Ovary (tissue), 9 donors: ENCODE results near the gene LINGO4. TPM values are rescaled to one million over a fixed set of nuclear protein-coding genes. Genes with fewer than 3 reads are reported as not detected.

Experiments used
- DNase-seq, 5 donors: peaks; one replicate each; pipeline ENCODE4 v3.0.0-alpha.2; 2019 to 2020
- H3K27ac ChIP-seq, 2 donors: fragments of 200-600 bp; one replicate each; pipeline versions ENCODE4 v1.5.1 to v1.8.0; 2019 to 2022
- H3K27me3 ChIP-seq: fragments of 200-600 bp; one replicate; pipeline ENCODE4 v1.8.0; 2022
- H3K36me3 ChIP-seq: fragments of 200-600 bp; sonication (generic); one replicate; pipeline ENCODE4 v1.5.1; 2019
- H3K4me1 ChIP-seq: one replicate; pipeline ENCODE4 v1.8.1; 2013; ENCODE audit warnings: mild to moderate bottlenecking, moderate library complexity; ENCODE audit not compliant: insufficient read depth
- H3K4me3 ChIP-seq: fragments of 200-600 bp; sonication (generic); one replicate; pipeline ENCODE4 v1.5.1; 2017
- H3K9me3 ChIP-seq, 2 donors: fragments of 200-600 bp in 1 of 2; sonication (generic) in 1 of 2; one replicate each; pipeline versions ENCODE4 v1.5.1 to v1.8.1; 2013 to 2019; ENCODE audit warnings: mild to moderate bottlenecking in 1 of 2, moderate library complexity in 1 of 2
- EP300 ChIP-seq: sonication (generic); formaldehyde crosslinking; IDR thresholded peaks from one replicate; pipeline ENCODE4 v1.6.1; 2017; ENCODE audit warnings: antibody characterized with exemption
- POLR2A ChIP-seq: fragments of 450-650 bp; IDR thresholded peaks from one replicate; pipeline ENCODE4 v1.6.1; 2017; ENCODE audit warnings: antibody characterized with exemption, mild to moderate bottlenecking, moderate library complexity
- WGBS, 3 donors: extraction: QIAGEN DNeasy Blood & Tissue Kit in 1 of 3; methylation state at CpG; one replicate each; pipeline versions ENCODE4 v1.1.5 to v1.1.7; 2013 to 2017; 5-methylcytosine and 5-hydroxymethylcytosine counted together
- intact Hi-C, 4 donors: fragments of 100-400 bp; cut with DNase I; formaldehyde crosslinking; loops; one replicate each; pipeline versions ENCODE4 v1.11.0 to v1.15.1; 2022 to 2023
- polyA plus RNA-seq, 2 donors: library from polyadenylated mRNA; stranded (reverse); fragments of 200-250 nt in 1 of 2; fragments of 350-450 nt in 1 of 2; fragmentation: Illumina TruSeq in 1 of 2; extraction: RNeasy Lipid Tissue Mini Kit (QIAGEN cat#74804) in 1 of 2; gene quantifications; one replicate each; pipeline ENCODE4 v1.2.3, GENCODE V29; 2013 to 2014
- total RNA-seq, 7 donors: library from RNA; depleted of rRNA in 2 of 7; stranded (reverse); fragments of >200 nt in 2 of 7; fragmentation: NEBNext Ultra II Directional in 3 of 7; extraction: Animal tissue kit (Norgen Biotek cat#: 25700) in 3 of 7; gene quantifications; one replicate each; pipeline versions ENCODE4 v1.1.0 to v1.2.4, GENCODE V29; 2016 to 2023
- TF ChIP-seq, protein P1 (sequence below), 3 donors: fragments of 450-650 bp in 2 of 3; fragments of 200-600 bp in 1 of 3; IDR thresholded peaks; one replicate each; pipeline versions ENCODE4 v1.5.1 to v1.8.0; 2016 to 2022; ENCODE audit warnings: antibody characterized with exemption in 3 of 3, mild to moderate bottlenecking in 1 of 3
- donor health status: DM: no; HTN: no; CAD: no; lungs with moderate emphysema.
- donor health status: DM: no; HTN: no; CAD: no.
- donor health status: Bipolar disorder and iron deficiency.
- donor health status: DM: yes; HTN: yes; CAD: no.
- donor health status: DM: no; HTN: no; CAD: no.
- donor health status: DM: yes; HTN: yes; CAD: no.

The LINGO4 gene
- total and polyA plus RNA-seq, 9 donors, result 0.08 to 0.34 (median 0.10) TPM; not detected in 6

- Histone ChIP-seq H3K9me3 (no peaks in the 10 kb centered on the region), H3K36me3 (no peaks in the 10 kb centered on the region), H3K4me3 (no peak overlapping the region), H3K27me3 (no peaks in the 10 kb centered on the region), H3K4me1 (no peaks in the 10 kb centered on the region), H3K27ac (no peak overlapping the region)
- DNase-seq, result no peak
- 82 to 84% (median 83%) methylated on average over 7 of the region's 7 CpGs for WGBS, 3 donors
- no peak for TF ChIP-seq POLR2A
- TF ChIP-seq, protein P1, sequence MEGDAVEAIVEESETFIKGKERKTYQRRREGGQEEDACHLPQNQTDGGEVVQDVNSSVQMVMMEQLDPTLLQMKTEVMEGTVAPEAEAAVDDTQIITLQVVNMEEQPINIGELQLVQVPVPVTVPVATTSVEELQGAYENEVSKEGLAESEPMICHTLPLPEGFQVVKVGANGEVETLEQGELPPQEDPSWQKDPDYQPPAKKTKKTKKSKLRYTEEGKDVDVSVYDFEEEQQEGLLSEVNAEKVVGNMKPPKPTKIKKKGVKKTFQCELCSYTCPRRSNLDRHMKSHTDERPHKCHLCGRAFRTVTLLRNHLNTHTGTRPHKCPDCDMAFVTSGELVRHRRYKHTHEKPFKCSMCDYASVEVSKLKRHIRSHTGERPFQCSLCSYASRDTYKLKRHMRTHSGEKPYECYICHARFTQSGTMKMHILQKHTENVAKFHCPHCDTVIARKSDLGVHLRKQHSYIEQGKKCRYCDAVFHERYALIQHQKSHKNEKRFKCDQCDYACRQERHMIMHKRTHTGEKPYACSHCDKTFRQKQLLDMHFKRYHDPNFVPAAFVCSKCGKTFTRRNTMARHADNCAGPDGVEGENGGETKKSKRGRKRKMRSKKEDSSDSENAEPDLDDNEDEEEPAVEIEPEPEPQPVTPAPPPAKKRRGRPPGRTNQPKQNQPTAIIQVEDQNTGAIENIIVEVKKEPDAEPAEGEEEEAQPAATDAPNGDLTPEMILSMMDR (IDR thresholded peaks at IDR 0.05), result no peak
- TF ChIP-seq EP300, result no peak
- intact Hi-C loops, result no loop called here
Observed at GRCh38 chr1:151806170-151806569, 951 bp upstream of the LINGO4 start.

GRCh38 chr1:151803915-151804314 lies 1.3 kb downstream of the LINGO4 start:
- H3K27me3 ChIP-seq, result no peaks in the 10 kb centered on the region
- no peak overlapping the region for H3K27ac ChIP-seq
- H3K9me3 ChIP-seq, result no peaks in the 10 kb centered on the region
- intact Hi-C loops, result no loop called here
- H3K4me1 ChIP-seq, result no peaks in the 10 kb centered on the region
- no peaks in the 10 kb centered on the region for H3K36me3 ChIP-seq
- WGBS, 3 donors, result 91 to 97% (median 96%) methylated on average over 3 of the region's 3 CpGs
- no peak overlapping the region for H3K4me3 ChIP-seq
- no peak for DNase-seq
- TF ChIP-seq EP300, result no peak

- Histone ChIP-seq H3K4me1 (no peaks in the 10 kb centered on the region), H3K4me3 (no peak overlapping the region)
Observed at GRCh38 chr1:151803164-151803563, 2.1 kb downstream of the LINGO4 start.

GRCh38 chr1:151802372-151802771 lies 2.8 kb downstream of the LINGO4 start:
- H3K27me3 ChIP-seq, result no peaks in the 10 kb centered on the region
- no peak overlapping the region for H3K27ac ChIP-seq
- no peaks in the 10 kb centered on the region for H3K36me3 ChIP-seq
- intact Hi-C loops, result no loop called here
- no peaks in the 10 kb centered on the region for H3K9me3 ChIP-seq
- TF ChIP-seq EP300 (no peak), POLR2A (no peak)
- TF ChIP-seq, protein P1 (IDR thresholded peaks at IDR 0.05), result no peak
- no peak for DNase-seq
- no peaks in the 10 kb centered on the region for H3K4me1 ChIP-seq
- WGBS, 3 donors, result 89 to 93% (median 89%) methylated on average over 5 of the region's 5 CpGs
- no peak overlapping the region for H3K4me3 ChIP-seq

More at GRCh38 chr1:151803164-151803563, 2.1 kb downstream of the LINGO4 start:
- no peak for DNase-seq
- Histone ChIP-seq H3K9me3 (no peaks in the 10 kb centered on the region), H3K36me3 (no peaks in the 10 kb centered on the region), H3K27ac (no peak overlapping the region), H3K27me3 (no peaks in the 10 kb centered on the region)
- intact Hi-C loops, result no loop called here
- TF ChIP-seq, protein P1 (IDR thresholded peaks at IDR 0.05), result no peak
- TF ChIP-seq EP300 (no peak), POLR2A (no peak)

- no peak overlapping the region for H3K4me3 ChIP-seq
- intact Hi-C loops, result no loop called here
- no peak for DNase-seq
- no peaks in the 10 kb centered on the region for H3K9me3 ChIP-seq
- no peak overlapping the region for H3K27ac ChIP-seq
- no peaks in the 10 kb centered on the region for H3K27me3 ChIP-seq
- H3K36me3 ChIP-seq, result no peaks in the 10 kb centered on the region
- TF ChIP-seq, protein P1 (IDR thresholded peaks at IDR 0.05), result no peak
- TF ChIP-seq EP300, result no peak
- no peak for TF ChIP-seq POLR2A
- no peaks in the 10 kb centered on the region for H3K4me1 ChIP-seq
- 81 to 90% (median 84%) methylated on average over 7 of the region's 7 CpGs for whole genome bisulfite sequencing, 3 donors
Observed at GRCh38 chr1:151801846-151802245, 3.4 kb downstream of the LINGO4 start.
